ENCODE measurements around the gene THEM5. TPM values are rescaled to one million over a fixed set of nuclear protein-coding genes. Genes with fewer than 3 reads are reported as not detected.

THEM5 gene
- polyA plus RNA-seq, 1 donor (not counting 4 experiments of a cell fraction or from before 2014, with no cell fraction given) = 0.18 TPM

GRCh38 chr1:151837884-151838221 lies 15.7 kb downstream of the THEM5 start:
- no peak for FAIRE-seq
- TF ChIP-seq CTCF (optimal IDR thresholded peaks at IDR 0.05 in 1 of 3, IDR thresholded peaks at IDR 0.05 in 1 of 3, conservative IDR thresholded peaks at IDR 0.05 in 1 of 3; ENCODE audit: extremely low read depth in 1 of 3, insufficient read depth in 2 of 3, low read length in 3 of 3) = no peak
- no peak for TF ChIP-seq EZH2 (IDR thresholded peaks at IDR 0.05; ENCODE audit: low read length)
- Histone ChIP-seq H3K4me2 (ENCODE audit: control insufficient read depth, extremely low read depth, insufficient read depth, low read depth, low read length) (no peak overlapping the region), H3K9me1 (ENCODE audit: control insufficient read depth, extremely low read depth, insufficient read depth, low read length) (peaks cover 2% of the 10 kb centered on the region), H3K4me1 (ENCODE audit: control insufficient read depth, extremely low read depth, insufficient read depth, low read length) (peaks cover 31% of the 10 kb centered on the region), H3K27ac (ENCODE audit: control insufficient read depth, insufficient read depth, low read length) (no peak overlapping the region), H3K9ac (ENCODE audit: control insufficient read depth, extremely low read depth, insufficient read depth, low read length) (no peak overlapping the region), H4K20me1 (ENCODE audit: control insufficient read depth, extremely low read depth, insufficient read depth, low read length) (no peaks in the 10 kb centered on the region), H3K4me3 (ENCODE audit: control insufficient read depth in 2 of 3, extremely low read depth in 1 of 3, insufficient read depth in 2 of 3, low read depth in 1 of 3, low read length in 3 of 3) (no peak overlapping the region), H2AFZ (ENCODE audit: control insufficient read depth, low read length) (no peak overlapping the region), H3K79me2 (ENCODE audit: control insufficient read depth, insufficient read depth, low read length) (no peaks in the 10 kb centered on the region), H3K27me3 (ENCODE audit: control insufficient read depth, extremely low read depth, insufficient read depth, low read length) (no peaks in the 10 kb centered on the region), H3K36me3 (ENCODE audit: control insufficient read depth in 2 of 2, extremely low read depth in 1 of 2, insufficient read depth in 2 of 2, low read length in 2 of 2) (no peaks in the 10 kb centered on the region), H3K9me3 (ENCODE audit: control insufficient read depth, low read depth, low read length) (no peaks in the 10 kb centered on the region)
- DNase-seq (ENCODE audit: low read depth, low spot score) = no peak
- dilution Hi-C loops (cut with MboI; ENCODE audit: extremely low pct_ligation_motif_present, low sequenced_read_pairs) = no loop called here

- dilution Hi-C loops (cut with MboI; ENCODE audit: extremely low pct_ligation_motif_present, low sequenced_read_pairs) = no loop called here
- peak; percentile 36 for FAIRE-seq
Measured at GRCh38 chr1:151837197-151837596, 16.3 kb downstream of the THEM5 start.

More at GRCh38 chr1:151837197-151837596, 16.3 kb downstream of the THEM5 start:
- H3K27me3 ChIP-seq (ENCODE audit: control insufficient read depth, extremely low read depth, insufficient read depth, low read length) = no peaks in the 10 kb centered on the region
- no peak for DNase-seq (ENCODE audit: low read depth, low spot score)
- no peak overlapping the region for H2AFZ ChIP-seq (ENCODE audit: control insufficient read depth, low read length)
- H3K9ac ChIP-seq (ENCODE audit: control insufficient read depth, extremely low read depth, insufficient read depth, low read length) = no peak overlapping the region
- peak overlapping the region; percentile 70 for H3K27ac ChIP-seq (ENCODE audit: control insufficient read depth, insufficient read depth, low read length)
- H3K4me1 ChIP-seq (ENCODE audit: control insufficient read depth, extremely low read depth, insufficient read depth, low read length) = peaks cover 36% of the 10 kb centered on the region
- H3K4me3 ChIP-seq (ENCODE audit: control insufficient read depth in 2 of 3, extremely low read depth in 1 of 3, insufficient read depth in 2 of 3, low read depth in 1 of 3, low read length in 3 of 3) = no peak overlapping the region
- no peaks in the 10 kb centered on the region for H4K20me1 ChIP-seq (ENCODE audit: control insufficient read depth, extremely low read depth, insufficient read depth, low read length)
- peaks cover 2% of the 10 kb centered on the region for H3K9me1 ChIP-seq (ENCODE audit: control insufficient read depth, extremely low read depth, insufficient read depth, low read length)
- no peaks in the 10 kb centered on the region for H3K79me2 ChIP-seq (ENCODE audit: control insufficient read depth, insufficient read depth, low read length)
- H3K9me3 ChIP-seq (ENCODE audit: control insufficient read depth, low read depth, low read length) = no peaks in the 10 kb centered on the region
- H3K36me3 ChIP-seq (ENCODE audit: control insufficient read depth in 2 of 2, extremely low read depth in 1 of 2, insufficient read depth in 2 of 2, low read length in 2 of 2) = no peaks in the 10 kb centered on the region
- TF ChIP-seq CTCF (optimal IDR thresholded peaks at IDR 0.05 in 1 of 3, IDR thresholded peaks at IDR 0.05 in 1 of 3, conservative IDR thresholded peaks at IDR 0.05 in 1 of 3; ENCODE audit: extremely low read depth in 1 of 3, insufficient read depth in 2 of 3, low read length in 3 of 3) (no peak), EZH2 (IDR thresholded peaks at IDR 0.05; ENCODE audit: low read length) (no peak)
- peak overlapping the region; percentile 38 for H3K4me2 ChIP-seq (ENCODE audit: control insufficient read depth, extremely low read depth, insufficient read depth, low read depth, low read length)
